ENCODE measurements around the gene ZNF536. TPM values are rescaled to one million over a fixed set of nuclear protein-coding genes. Genes with fewer than 3 reads are reported as not detected.

ZNF536 gene
- total and polyA plus RNA-seq, 12 donors, result 0.22 to 10.7 (median 3.7) TPM

DNA sequence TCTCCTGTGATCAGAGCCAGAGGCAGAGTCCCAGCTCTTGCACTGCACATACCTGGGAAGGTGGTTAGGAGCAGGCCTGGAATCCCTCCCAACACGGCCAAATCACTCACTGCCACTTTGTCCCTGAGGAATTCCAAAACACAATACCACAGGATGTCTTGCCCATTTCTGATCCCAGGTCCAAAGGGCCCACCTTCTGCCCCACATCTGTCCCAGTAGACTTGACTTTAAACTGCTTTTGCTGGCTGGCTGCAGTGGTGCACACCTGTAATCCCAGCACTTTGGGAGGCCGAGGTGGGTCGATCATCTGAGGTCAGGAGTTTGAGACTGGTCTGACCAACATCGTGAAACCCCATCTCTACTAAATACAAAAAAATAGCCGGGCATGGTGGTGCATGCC is 18.9 kb downstream of the ZNF536 start:
- no peak overlapping the region for H3K27ac ChIP-seq
- H3K9me3 ChIP-seq, result no peaks in the 10 kb centered on the region
- 84 to 85% methylated on average over 5 of the region's 5 CpGs for WGBS, 2 donors
- TF ChIP-seq, protein P1, sequence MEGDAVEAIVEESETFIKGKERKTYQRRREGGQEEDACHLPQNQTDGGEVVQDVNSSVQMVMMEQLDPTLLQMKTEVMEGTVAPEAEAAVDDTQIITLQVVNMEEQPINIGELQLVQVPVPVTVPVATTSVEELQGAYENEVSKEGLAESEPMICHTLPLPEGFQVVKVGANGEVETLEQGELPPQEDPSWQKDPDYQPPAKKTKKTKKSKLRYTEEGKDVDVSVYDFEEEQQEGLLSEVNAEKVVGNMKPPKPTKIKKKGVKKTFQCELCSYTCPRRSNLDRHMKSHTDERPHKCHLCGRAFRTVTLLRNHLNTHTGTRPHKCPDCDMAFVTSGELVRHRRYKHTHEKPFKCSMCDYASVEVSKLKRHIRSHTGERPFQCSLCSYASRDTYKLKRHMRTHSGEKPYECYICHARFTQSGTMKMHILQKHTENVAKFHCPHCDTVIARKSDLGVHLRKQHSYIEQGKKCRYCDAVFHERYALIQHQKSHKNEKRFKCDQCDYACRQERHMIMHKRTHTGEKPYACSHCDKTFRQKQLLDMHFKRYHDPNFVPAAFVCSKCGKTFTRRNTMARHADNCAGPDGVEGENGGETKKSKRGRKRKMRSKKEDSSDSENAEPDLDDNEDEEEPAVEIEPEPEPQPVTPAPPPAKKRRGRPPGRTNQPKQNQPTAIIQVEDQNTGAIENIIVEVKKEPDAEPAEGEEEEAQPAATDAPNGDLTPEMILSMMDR (IDR thresholded peaks at IDR 0.05), result no peak
- H3K4me3 ChIP-seq, result no peak overlapping the region
- intact Hi-C loops (cut with DNase I), result no loop called here
- peaks cover 0 to 17% (median 10%) of the 10 kb centered on the region in 9 donors for H3K4me1 ChIP-seq
- H3K36me3 ChIP-seq, result no peaks in the 10 kb centered on the region
- peaks cover 0 to 46% (median 19%) of the 10 kb centered on the region in 7 donors for H3K27me3 ChIP-seq
- DNase-seq (no peak), ATAC-seq (no peak)

DNA sequence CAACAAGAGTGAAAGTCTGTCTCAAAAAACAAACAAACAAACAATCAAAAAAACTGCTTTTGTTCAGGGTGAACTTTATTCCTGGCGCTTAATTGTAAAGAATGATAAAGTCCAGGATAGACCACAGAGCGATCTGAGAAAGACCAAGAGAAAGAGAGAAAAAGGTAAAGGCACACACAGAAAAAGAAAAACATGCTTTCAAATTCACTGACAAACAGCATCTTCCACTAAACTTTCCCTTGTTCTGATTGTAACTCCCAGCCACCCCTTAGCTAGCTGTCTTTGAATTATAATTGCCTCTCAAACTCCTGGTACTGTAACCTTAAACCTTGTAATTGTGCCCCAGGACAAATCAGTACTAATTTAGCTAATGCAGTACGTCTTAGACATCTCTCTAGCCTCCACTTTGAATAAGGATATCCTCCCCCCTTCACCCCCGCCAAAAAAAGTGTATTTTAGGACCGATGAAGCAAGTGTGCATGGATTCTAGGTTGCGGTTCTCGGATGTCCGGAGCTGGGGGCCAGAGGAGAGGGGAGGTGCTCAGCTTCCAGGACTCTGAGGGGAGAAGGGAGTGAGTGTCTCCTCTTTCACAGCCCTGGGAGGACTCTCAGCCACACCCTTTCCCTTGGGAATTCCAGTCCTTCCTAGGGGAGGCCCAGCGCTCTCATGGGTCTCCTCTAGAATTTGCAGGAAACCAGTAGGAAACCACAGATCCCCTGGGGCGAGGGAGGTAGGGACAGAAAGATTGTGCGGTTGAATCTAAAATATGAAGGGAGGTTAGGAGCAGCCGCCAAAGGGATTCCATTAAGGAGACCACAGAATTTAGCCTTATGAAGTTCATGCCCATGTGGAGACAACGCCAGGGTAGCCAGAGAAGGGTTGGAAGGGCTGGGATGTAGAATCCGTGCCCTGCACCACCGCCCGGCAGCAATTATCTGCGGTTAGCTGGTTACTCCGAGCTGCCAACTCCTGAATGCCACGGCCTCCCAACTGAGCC is 19.7 kb downstream of the ZNF536 start:
- H3K27ac ChIP-seq, result no peak overlapping the region
- H3K27me3 ChIP-seq, result peaks cover 0 to 48% (median 19%) of the 10 kb centered on the region in 7 donors
- no peaks in the 10 kb centered on the region for H3K9me3 ChIP-seq
- TF ChIP-seq, protein P1 (IDR thresholded peaks at IDR 0.05), result no peak
- peaks cover 0 to 13% (median 10%) of the 10 kb centered on the region in 9 donors for H3K4me1 ChIP-seq
- WGBS, 2 donors, result 66 to 72% methylated on average over 19 of the region's 19 CpGs
- intact Hi-C loops (cut with DNase I), result no loop called here
- ATAC-seq (no peak), DNase-seq (no peak)
- no peak overlapping the region for H3K4me3 ChIP-seq
- H3K36me3 ChIP-seq, result no peaks in the 10 kb centered on the region

DNA sequence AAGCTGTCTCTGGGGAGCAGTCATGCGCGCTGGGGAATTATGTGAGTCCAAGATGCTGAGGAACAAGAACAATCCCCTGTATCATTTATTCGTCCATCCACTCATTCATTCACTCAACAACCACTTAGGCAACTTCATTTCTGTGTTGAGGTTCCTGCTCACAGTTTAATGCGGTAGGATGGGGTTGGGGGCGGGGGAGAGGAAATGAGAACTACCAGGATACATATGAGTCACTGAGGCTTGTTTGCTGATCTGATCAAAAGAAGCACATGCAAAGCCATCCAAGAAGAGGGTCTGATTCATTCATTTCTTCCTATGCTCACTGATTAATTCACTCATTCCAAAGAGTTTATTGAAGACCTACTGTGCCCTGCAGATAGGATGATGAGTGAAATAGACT is 20.9 kb downstream of the ZNF536 start:
- H3K9me3 ChIP-seq, result no peaks in the 10 kb centered on the region
- no peak overlapping the region for H3K4me3 ChIP-seq
- no peaks in the 10 kb centered on the region for H3K36me3 ChIP-seq
- DNase-seq (no peak), ATAC-seq (no peak)
- H3K4me1 ChIP-seq, result peaks cover 0 to 2% (median 0%) of the 10 kb centered on the region in 9 donors
- TF ChIP-seq, protein P1 (IDR thresholded peaks at IDR 0.05), result no peak
- intact Hi-C loops (cut with DNase I), result no loop called here
- peaks cover 0 to 51% (median 18%) of the 10 kb centered on the region in 7 donors for H3K27me3 ChIP-seq
- WGBS, 2 donors, result 77 to 80% methylated on average over 5 of the region's 5 CpGs
- H3K27ac ChIP-seq, result no peak overlapping the region

DNA sequence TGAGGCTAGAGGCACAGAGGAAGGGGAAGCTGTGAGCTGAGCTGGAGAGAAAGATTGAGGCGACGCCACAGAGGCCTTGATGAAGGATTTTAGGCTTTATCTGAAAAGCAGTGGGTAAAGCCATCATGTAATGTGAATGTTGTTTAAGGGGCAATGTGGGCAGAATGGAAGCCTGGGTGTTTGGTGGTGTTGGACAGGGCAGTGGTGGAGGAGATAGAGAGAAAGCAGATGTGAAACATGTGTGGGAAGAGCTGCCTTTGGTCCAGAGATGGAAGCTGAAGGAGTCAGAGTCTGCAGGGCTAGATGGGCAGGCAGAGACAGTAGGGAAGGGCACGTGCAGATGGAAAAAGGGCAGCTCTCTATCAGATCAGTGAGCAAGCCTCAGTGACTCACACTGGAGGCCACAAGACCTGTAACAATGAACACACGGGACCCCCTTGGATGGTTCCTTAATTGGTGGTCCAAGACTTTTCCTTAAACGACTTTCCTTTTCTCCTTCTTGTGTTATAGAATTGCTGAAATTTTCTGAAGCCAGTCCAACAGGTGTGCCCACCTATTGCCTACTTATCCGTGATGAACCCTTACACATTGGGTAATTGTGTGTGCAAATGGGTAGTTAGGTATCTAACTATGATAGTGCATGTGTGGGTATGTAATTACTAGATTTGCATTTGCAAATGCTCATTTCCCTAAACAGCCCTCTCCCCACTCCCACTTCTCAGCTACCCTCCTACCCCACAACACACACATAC is 21.7 kb downstream of the ZNF536 start:
- no peak for ATAC-seq
- Histone ChIP-seq H3K36me3 (no peaks in the 10 kb centered on the region), H3K9me3 (no peaks in the 10 kb centered on the region), H3K4me1 (no peaks in the 10 kb centered on the region), H3K27me3 (peaks cover 0 to 51% (median 11%) of the 10 kb centered on the region in 7 donors), H3K4me3 (no peak overlapping the region), H3K27ac (no peak overlapping the region)
- 78 to 81% methylated on average over 6 of the region's 6 CpGs for WGBS, 2 donors
- TF ChIP-seq, protein P1 (IDR thresholded peaks at IDR 0.05), result no peak
- intact Hi-C loops (cut with DNase I), result no loop called here
- DNase-seq, result no peak
